Stimulated activated CD8-positive, alpha-beta memory T cell treated with anti-CD3 and anti-CD28 coated beads, Interleukin-2, amount 100 ng/mL, for 48 hours (primary cell): ENCODE measurements around the gene PTPRC.

Experiments
- DNase-seq, 2 donors: peaks; one replicate each; pipeline ENCODE4 v3.0.0-alpha.2; 2020; ENCODE audit warnings: low read depth in 2 of 2

Gene PTPRC

DNA sequence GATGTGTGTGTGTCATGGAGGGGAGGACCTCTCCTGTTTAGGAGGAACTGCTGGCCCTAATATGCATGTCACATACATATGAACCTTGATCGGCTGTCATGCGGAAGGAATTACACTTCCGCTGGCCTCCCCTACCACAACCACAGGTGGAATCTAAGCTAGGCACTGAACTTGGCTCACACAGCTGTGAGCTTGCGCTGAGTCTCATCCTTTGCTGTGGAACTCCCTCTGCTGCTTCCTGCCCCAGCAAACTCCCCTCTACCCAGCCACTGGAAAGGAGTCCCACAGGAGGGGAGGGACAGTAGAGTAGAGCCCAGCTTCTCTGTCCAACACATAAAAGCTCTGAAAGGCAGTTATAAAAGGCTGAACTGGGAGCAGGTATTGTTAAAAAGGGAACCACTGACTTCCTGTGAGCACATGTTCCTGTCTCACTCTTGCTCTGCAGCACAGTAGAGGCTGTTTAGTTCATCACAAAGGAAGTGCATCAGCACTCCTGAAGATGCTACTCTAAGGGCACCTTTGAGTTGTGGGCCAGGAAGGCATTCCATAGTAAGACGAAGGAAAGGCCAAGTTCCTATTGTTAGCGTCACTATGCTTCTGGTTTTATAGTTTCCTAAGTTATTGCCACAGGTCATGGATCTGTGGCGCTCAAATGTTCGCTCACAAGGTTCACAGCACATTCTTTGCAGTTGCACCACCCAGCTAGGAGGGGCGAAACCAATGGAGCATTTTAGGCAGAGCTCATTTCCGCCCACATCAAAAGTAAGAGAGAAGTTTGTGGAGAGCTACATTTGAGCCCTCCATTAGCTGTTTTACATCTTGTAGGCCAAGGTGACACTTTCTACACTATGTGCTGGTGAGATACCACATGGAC is 17.7 kb upstream of the PTPRC start:
- DNase-seq: peak; percentile 45 to 46

DNA sequence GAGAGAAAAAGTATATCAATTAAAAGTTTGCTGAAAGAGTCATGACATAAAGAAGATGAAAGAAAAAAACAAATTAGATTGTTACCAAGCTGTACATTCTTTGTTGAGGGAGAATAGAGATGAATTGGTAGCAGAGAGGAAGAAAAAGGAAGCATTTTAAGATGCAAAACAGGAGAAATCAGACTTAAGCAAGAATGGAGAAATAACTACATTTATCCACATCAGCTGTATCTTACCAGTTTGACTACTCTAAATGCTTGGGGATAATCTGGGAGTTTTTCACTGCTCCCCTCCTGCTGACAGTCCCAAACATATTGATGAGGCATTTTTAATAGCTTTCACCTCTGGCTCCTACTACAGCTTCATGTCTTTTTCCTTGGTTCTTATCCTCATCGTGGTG is 16.8 kb upstream of the PTPRC start:
- no peak for DNase-seq

DNA sequence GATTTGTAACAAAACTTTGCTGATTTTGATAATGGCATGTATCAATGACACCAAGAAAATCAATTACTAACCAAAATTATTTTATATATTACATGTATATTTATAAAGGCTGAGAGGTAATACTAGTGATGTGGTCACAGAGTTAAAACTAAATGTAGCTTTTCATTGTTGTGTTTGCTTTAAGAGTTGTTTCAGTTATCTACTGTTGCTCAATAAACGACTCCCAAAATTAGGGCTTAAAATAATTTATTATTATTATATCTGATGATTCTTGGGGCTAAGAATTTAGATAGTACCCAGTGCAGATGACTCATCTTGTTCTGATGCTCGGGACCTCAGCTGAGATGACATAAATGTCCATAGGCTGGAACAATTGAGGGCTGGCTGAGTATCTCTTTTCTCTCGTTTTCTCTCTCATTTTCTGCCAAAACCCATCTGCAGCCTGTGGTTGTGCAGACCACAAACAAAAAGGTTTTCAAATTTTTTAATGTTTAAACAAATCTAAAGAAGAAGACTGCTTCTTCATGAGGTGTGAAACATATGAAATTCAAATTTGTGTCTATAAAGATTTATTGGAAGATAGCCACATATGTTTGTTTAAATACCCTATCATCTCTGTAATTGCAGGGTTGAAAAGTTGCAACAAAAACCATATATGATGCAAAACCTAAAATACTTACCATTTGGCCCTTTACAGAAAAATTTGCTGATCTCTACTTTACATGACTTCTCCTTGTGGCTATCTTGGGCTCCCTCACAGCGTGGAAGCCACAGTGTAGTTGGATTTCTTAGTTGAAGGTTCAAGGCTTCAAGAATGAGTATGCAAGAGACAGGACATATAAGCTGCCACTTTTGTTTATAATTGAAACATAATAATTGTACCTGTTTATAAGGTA is 14.8 kb upstream of the PTPRC start:
- no peak for DNase-seq

DNA sequence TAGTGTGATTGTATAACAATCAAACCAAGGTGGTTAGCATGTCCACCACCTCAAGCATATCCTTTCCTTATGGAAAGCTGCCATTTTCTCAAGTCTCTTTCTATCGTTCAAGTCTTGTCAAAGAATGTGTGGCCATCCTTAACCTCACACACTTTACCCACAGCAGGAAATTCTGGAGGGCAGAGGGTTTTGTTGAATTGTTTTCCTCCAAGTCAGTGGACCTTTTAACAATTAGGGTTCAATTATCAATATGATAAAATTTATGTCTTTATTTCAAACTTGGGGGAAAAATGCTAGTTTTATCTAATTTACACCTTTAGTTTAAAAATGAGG is 14.2 kb upstream of the PTPRC start:
- DNase-seq: no peak

DNA sequence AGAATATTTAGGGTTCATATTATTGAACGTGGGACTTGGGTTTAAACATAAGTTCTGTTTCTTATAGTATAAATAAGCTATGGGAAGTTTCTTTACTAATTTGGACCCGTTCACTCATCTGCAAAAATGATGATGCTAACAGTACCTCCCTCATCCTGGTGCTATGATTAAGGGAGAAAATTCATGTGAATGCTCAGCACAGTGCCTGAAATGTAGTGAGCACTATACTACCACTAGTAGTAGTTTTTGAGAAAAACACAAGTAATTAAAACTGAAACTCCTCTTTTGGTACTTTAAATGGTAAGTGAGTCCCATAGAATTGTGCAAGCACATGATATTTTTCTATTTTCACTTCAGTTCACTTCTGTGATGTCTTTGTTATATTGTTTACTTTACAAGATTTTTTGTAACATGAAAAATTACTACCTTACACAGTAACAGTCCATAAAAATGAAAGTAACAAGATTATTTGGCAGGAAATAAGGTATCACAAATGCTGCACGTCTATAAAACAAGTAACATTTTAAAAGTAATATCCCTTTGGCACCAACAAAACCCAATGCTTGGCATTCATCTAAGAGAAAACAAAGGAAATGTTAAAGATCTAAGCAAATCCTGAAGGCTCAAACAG is 11.3 kb upstream of the PTPRC start:
- no peak for DNase-seq

DNA sequence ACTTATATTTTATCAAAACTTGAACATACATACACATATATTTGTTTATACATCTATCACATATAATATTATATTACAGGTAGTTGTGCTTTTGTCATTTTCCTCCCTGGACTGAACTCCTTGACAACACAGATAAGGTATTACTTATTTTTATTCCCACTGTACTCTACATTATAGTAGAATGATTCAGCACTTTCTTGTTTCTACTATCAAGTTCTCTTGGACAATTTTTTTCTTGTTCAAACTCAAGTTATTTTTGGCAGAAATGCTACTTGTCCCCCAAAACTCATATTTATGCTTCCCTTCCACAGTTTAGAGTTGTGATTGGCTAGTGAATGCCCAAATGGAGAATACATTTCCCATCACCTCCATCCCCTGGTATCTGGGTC is 10.8 kb upstream of the PTPRC start:
- DNase-seq: no peak

DNA sequence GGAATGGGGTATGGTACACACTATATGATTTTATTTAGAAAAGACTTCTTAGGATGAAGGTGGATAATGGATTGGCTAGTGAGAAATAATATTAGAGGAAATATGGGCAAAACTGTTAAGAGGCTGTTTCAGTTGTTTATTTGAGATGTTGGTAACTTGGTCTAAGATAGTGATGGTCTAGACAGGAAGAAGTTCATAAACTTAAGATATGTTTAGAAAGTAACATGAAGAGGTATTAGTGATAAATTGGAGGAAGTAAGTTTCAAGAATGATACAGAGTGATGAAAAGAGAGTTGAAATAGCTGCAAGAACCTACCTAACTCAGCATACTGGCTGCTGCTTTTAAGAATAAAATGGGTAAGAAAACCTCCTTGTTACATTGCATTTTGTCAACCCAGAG is 9.2 kb upstream of the PTPRC start:
- no peak for DNase-seq

DNA sequence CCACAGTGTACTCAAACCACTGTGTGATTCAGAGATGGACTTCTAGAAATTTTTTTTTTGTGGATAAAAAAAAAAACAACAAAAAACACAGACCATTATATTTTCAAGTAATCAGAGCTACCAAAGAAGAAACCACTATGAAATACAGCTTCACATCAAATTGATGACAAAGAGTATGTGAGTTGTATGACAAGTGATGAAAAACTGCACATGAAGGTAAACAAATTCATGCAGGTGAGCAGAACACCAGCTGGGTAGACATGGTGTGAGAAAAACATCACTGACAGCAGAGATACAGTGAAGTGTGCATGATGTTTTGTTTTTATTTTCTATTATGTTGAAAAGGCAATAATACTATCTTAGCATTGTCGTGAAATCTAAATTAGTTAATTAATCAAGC is 8.0 kb upstream of the PTPRC start:
- no peak for DNase-seq

DNA sequence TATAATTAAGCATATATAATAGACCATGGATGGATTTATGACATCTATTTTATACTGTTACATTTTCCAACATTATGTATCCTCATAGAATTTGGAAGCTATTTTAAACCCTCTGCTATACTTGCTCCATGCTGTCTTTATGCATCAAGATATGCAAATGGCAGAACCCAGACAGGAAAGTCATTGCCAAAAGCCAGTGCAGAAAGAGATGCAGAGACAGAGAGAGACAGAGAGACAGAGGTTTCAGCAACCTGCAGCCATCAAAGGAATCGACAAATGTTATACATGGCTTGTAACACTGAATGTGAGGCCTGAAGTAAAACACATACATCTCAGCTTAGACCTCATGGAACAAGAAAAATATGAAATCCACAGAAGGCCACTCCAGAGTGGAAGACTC is 7.5 kb upstream of the PTPRC start:
- DNase-seq: no peak

DNA sequence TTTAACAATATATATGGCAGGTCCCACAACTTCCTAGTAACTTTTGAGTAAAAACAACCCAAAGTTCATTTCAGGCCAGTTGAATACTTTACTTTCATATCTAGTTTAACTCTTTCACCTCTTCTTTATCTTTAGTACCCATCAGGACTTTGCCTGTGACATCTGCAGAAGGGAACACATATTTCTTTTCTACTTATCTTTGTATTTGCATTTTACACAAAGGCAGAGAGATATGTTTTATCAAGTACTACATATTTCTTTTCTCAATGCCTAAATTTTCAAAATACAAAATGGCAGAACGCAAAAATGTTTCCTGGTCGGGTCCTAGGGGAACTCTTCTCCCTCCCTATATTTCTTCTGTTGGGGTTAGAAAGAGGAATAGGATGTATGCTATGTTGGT is 6.8 kb upstream of the PTPRC start:
- DNase-seq: no peak

DNA sequence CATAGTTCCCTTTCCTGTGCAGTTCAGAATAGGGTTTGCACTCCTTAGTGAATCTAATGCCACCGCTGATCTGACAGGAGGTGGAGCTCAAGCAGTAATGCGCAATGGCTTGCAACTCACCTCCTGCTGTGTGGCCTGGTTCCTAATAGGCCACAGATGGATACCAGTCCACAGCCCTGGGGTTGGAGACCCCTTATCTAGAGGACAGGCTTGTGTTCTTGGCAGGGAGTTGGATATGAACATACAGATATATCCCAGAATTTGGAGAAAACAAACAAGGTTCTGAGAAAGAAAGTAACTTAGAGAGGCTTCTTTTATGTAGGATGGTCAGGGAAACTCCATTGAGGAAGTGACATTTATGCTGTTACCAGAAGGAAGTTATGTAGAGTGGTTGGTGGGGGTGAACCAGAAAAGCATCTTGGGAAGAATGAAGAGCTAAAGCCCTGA is 5.1 kb upstream of the PTPRC start:
- DNase-seq: no peak

DNA sequence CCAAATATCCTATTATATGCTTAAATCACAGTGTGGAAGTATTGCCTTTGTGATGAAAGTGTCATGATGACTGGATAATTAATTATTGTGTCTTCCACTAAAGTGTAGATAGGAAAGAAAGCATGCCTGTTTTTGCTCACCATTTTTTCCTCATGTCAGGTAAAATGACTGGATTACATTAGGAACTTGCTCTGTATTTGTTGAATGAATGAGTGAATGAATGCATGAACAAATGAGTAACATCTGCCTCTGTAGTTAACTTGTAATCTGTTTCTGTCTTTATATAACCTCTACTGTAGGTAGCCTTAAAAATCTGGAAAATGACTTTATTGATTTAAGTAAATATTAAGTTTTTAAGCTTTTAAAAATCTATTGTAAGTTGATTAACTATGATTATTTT is 2.9 kb upstream of the PTPRC start:
- DNase-seq: no peak

DNA sequence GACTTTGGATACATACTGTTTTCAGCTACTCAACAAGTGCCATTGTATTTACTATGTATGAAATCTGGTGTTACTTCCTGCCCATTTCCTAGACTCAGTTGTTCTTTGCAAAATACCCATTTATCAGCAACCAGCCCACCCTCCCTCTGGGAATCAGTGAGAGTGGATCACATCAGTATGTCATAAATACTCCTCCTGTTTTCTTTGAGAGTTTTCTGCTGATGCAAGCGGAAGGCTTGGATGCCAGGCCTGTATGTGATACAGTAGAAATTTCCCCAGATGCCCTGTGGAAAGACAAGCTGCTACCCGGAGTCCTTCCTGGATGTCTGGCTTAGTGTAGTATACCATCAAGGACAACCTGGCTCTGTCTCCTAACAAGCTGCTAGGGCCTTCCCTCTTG is 2.4 kb upstream of the PTPRC start:
- DNase-seq: no peak

DNA sequence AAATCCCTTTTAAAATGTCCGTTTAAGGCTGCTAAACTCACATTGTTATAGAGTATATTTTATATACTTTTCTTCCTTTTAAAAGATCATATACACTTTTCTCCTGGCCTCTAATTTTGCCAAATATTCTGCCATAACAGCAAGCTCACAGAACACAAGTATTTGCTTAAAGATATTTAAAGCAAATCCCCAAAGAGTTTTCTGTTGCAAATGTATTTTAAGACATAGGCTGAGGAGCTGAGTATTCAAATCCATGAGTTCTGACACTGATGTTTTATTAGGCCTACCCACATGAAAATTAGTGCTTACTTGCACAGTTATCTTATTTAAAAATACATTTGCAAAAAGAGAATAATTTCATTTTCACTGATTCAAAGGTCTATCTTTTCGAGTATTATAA is 1.7 kb upstream of the PTPRC start:
- no peak for DNase-seq

DNA sequence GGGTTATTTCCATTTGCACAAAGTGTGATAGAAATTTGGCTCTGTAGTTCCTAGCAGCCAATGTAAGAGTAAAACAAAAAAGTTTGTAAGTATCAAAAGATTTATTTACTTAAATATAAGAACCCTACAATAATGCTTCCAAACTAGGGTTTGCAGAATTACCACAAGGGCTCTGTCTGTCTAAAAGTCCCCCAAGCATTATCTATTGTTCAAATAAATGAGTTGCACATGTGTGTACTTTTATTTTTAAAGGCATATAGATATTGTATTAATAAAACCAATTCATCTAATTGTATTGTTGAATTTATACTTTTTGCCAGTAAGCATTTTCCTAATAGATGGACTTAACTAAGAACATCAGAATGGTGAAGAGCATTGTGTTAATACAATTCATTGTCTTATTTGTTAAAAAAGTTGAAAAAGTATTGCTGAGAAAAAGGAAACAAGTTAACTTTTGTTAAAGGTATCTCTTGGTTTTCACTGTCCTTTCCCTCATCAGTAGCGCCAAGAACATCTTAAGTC is 863 bp upstream of the PTPRC start:
- DNase-seq: no peak

DNA sequence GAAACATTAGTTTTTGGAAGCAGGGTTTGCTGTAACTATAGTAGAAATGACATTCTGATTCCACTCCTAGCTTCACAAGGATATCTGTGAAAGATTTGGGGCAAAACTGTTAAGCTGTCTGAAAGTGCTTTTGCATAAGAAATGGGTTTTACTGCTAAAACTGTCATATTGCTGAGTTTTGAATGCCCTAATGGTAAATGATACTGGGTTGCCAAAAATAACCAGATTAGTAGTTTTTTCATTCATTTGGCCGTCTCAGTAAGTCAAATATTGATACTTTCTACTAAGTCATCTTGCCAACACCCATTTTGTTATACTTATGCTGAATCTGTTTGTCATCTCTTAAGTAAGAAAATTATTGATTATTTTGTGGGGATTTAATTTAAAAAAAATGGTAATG is 399 bp upstream of the PTPRC start:
- no peak for DNase-seq

DNA sequence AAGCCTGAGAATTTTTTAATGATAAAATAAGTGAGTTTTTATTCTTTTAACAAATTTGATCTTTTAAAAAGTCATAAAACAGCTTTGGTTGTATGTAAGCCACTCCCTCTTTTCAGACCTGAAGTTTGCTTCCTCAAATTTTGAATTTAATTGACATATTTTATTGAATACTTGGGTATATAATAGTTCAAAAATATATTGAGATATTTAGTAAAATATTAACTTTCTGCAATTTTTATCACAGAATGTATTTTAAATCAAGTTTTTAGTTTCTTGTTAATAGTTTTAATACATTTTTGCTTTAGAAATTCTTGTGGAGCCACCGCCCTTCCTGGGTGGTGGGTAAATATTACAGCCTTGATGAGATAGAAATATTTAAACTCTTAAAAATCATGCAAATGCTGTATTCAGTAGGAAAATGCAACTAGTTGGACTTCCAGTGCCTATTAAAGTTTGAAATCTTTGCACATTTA is 867 bp downstream of the PTPRC start:
- no peak for DNase-seq

DNA sequence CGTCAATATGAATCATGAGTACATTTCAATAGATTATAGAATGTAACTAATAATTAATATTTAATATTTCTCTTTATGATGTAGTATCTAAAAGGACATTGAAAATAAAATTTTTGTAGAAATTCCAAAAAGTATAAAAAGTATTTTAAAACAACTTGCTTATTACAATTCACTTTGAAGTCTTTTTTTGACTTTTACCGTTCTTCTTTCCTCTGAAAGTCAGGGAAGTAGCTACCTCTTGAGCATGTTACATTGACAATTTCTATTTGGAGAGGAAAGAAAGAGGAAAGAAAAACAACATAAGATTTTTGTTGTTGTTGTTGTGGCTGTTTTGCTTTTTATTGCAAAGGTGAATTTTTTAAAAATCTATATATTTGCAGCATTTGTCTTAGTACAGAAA is 1.3 kb downstream of the PTPRC start:
- no peak for DNase-seq

DNA sequence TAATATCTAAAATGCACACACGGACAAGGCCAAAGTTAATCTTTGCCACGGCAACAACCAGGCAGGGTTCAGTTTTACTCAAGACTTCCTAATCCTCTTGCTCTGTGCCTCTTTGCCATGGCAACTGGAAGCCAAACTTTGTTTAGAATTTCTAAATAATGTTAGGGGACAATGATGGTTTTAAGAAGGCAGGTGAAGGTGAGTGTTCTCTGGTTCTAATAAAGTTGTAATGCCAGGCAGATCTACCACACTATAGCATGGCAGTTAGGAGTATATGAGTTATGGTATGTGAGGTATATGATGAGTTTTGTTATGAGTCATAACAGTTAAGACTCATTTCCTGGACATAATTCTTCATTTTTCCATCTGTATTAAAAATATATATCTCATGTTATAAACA is 2.7 kb downstream of the PTPRC start:
- DNase-seq: no peak

DNA sequence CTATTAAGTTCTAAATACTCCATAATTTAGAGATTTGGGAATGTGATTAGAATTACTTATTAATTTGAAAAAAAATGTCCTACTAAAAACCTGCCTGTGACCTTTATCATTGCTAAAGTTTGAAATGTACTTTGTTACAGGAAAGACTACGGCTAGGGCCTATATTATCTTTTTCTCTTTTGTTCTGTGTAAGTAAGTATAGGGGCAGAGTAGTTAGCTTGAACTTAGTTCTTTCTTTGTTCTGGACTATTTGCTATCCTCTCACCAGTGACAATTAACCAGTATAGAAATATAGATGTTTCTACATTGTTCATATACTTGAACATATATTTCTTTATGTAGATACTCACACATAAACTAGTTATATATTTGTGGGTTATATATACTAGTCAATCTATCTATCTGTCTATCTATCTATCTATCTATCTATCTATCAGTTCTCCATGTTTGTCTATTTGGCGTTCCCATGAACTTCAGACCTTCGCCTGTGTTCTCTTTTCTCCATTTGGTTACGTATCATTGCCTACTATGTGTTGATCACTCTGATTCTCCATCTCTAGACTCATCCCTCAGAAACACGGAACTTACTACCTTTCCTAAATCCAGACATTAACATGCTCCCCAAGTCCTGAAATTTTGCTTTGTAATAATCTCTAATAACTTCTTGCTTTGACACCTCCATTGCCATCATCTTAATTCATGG is 3.3 kb downstream of the PTPRC start:
- no peak for DNase-seq

DNA sequence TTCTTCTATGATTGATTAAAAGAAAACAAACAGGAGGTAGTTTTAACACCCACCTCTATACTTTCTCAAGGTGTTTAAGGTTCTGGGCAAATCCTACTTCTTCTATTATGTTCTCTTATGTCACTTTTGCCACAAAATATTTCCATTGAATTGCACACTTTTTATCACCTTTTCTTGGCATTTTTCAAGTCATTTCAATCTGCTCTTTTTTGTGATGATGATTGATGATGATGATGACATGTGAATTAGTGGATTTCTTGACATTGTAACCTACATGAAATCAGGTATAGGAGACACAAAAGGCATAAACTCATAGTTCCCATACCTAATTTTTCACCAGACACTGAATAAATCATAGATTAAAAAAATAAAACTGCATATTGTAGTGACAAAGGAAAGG is 4.1 kb downstream of the PTPRC start:
- no peak for DNase-seq

DNA sequence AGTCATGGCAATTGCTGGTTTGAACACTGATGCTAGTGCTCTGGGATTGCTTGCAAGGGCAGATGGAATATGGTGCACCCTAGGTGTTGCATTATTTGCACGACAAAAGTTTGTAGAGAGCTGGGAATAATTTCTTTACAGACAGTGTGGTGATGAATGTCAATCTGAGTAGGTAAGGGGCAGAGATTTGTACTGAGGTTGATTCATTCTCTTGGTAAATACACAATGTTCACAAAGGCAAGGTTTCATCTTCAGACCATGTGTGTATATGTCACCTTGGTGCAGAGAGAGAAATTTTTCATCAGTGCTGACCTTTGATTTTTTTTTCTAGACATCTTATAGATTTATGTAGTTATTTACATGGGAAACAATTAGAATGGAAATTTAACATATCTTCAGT is 5.0 kb downstream of the PTPRC start:
- DNase-seq: no peak
